Sigmoid colon (tissue), 4 donors: ENCODE results near the gene C1S.

Source experiments
- POLR2A ChIP-seq, 2 donors: fragments of 450-650 bp; IDR thresholded peaks; one replicate each; pipeline ENCODE4 v1.6.1; 2016; ENCODE audit warnings: antibody characterized with exemption in 2 of 2, mild to moderate bottlenecking in 2 of 2, moderate library complexity in 2 of 2
- POLR2AphosphoS5 ChIP-seq, 4 donors: sonication (generic); formaldehyde crosslinking; IDR thresholded peaks; one replicate each; pipeline ENCODE4 v1.6.1; 2017; ENCODE audit warnings: antibody characterized with exemption in 4 of 4
- TF ChIP-seq, protein P1 (sequence below), 4 experiments: fragments of 450-650 bp in 3 of 4; fragments of 200-600 bp in 1 of 4; IDR thresholded peaks; one replicate each; pipeline ENCODE4 v1.5.1; 2016 to 2019; ENCODE audit warnings: antibody characterized with exemption in 4 of 4, mild to moderate bottlenecking in 3 of 4, moderate library complexity in 2 of 4

DNA sequence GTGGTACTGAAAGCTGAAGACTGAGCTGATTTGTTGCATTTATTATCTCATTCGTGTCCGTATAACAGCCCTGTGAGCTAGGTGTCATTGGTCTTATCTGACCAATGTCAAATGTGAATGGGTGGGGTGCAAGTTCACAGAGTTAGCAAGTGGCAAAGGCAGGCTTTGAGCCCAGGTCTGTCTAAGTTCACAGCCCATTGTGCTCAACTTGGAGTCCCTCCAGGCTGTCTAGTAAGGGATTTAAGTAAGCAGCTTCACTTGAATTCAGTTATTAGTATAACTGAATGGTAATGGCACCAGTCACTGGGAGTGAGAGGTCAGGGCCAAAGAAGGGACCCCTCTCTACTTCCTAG is 8.5 kb downstream of the C1S start:
- TF ChIP-seq, protein P1, sequence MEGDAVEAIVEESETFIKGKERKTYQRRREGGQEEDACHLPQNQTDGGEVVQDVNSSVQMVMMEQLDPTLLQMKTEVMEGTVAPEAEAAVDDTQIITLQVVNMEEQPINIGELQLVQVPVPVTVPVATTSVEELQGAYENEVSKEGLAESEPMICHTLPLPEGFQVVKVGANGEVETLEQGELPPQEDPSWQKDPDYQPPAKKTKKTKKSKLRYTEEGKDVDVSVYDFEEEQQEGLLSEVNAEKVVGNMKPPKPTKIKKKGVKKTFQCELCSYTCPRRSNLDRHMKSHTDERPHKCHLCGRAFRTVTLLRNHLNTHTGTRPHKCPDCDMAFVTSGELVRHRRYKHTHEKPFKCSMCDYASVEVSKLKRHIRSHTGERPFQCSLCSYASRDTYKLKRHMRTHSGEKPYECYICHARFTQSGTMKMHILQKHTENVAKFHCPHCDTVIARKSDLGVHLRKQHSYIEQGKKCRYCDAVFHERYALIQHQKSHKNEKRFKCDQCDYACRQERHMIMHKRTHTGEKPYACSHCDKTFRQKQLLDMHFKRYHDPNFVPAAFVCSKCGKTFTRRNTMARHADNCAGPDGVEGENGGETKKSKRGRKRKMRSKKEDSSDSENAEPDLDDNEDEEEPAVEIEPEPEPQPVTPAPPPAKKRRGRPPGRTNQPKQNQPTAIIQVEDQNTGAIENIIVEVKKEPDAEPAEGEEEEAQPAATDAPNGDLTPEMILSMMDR (IDR thresholded peaks at IDR 0.05): no peak
- TF ChIP-seq POLR2A (IDR thresholded peaks at IDR 0.05) (no peak), POLR2AphosphoS5 (IDR thresholded peaks at IDR 0.05) (no peak)
